SK-N-SH (cell line): ENCODE results near the gene TPGS1. TPM values are rescaled to one million over a fixed set of nuclear protein-coding genes. Genes with fewer than 3 reads are reported as not detected.

ENCODE experiments used
- CTCF ChIA-PET: fragments of 300-600, 350-600 bp; formaldehyde crosslinking; extraction: SDS; loops from one replicate; lab custom pipeline; 2021; lab: Yijun Ruan, JAX
- POLR2A ChIA-PET: fragments of 350-600 bp; sonication (Branson Sonifier 250); formaldehyde crosslinking; extraction: SDS; loops from one replicate; lab custom pipeline; 2020; ENCODE audit warnings: antibody characterized with exemption, inconsistent platforms; lab: Yijun Ruan, JAX
- DNase-seq: peaks from one replicate; pipeline ENCODE4 v3.0.0; 2012
- H2AFZ ChIP-seq: fragments of 200-600 bp; sonication (generic); 2 replicates; pipeline ENCODE4 v1.8.1; 2016; ENCODE audit warnings: antibody characterized with exemption, mild to moderate bottlenecking, low read depth
- H3F3A ChIP-seq: fragments of 200-600 bp; sonication (generic); replicated peaks from 2 replicates; pipeline ENCODE3; 2016; ENCODE audit warnings: antibody characterized with exemption, mild to moderate bottlenecking; ENCODE audit not compliant: insufficient read depth
- H3K27ac ChIP-seq, 2 experiments: fragments of 200-500 bp in 1 of 2; fragments of 200-600 bp in 1 of 2; sonication (Bioruptor generic) in 1 of 2; sonication (generic), shearing (Covaris generic) in 1 of 2; 2 replicates each; pipeline versions ENCODE4 v1.5.1 to v1.6.1; 2014 to 2016; ENCODE audit warnings: low read depth in 2 of 2, inconsistent platforms in 1 of 2, low read length in 1 of 2, mild to moderate bottlenecking in 1 of 2, mixed read lengths in 1 of 2
- H3K27me3 ChIP-seq: fragments of 200-600 bp; sonication (generic), shearing (Covaris generic); 2 replicates; pipeline ENCODE4 v1.6.1; 2016; ENCODE audit warnings: mixed run types; ENCODE audit not compliant: insufficient read depth
- H3K36me3 ChIP-seq, 2 experiments: fragments of 200-500 bp in 1 of 2; fragments of 200-600 bp in 1 of 2; sonication (Bioruptor generic) in 1 of 2; sonication (generic) in 1 of 2; replicated peaks in 1 of 2; 2 replicates each; pipeline versions ENCODE3 to v1.5.1; 2014 to 2016; ENCODE audit warnings: low read length in 1 of 2, mild to moderate bottlenecking in 1 of 2; ENCODE audit not compliant: insufficient read depth in 2 of 2, control insufficient read depth in 1 of 2
- H3K4me1 ChIP-seq, 2 experiments: fragments of 200-500 bp in 1 of 2; fragments of 200-600 bp in 1 of 2; sonication (Bioruptor generic) in 1 of 2; sonication (generic), shearing (Covaris generic) in 1 of 2; 2 replicates each; pipeline versions ENCODE4 v1.5.1 to v1.6.1; 2014 to 2016; ENCODE audit warnings: low read depth in 1 of 2, low read length in 1 of 2, mixed run types in 1 of 2; ENCODE audit not compliant: insufficient read depth in 2 of 2, control insufficient read depth in 1 of 2
- H3K4me2 ChIP-seq: fragments of 200-600 bp; sonication (generic), shearing (Covaris generic); 2 replicates; pipeline ENCODE4 v1.6.1; 2017; ENCODE audit warnings: mixed run types
- H3K4me3 ChIP-seq, 2 experiments: fragments of 200-500 bp in 1 of 2; fragments of 200-600 bp in 1 of 2; sonication (Bioruptor generic) in 1 of 2; sonication (generic), shearing (Covaris generic) in 1 of 2; 2 replicates each; pipeline versions ENCODE4 v1.5.1 to v1.8.1; 2014 to 2016; ENCODE audit warnings: low read depth in 2 of 2, inconsistent platforms in 1 of 2, low read length in 1 of 2, mild to moderate bottlenecking in 1 of 2, mixed read lengths in 1 of 2, moderate library complexity in 1 of 2
- H3K79me2 ChIP-seq: fragments of 200-600 bp; sonication (generic); 2 replicates; pipeline ENCODE4 v1.8.1; 2017; ENCODE audit warnings: mild to moderate bottlenecking; ENCODE audit not compliant: insufficient read depth
- H3K9ac ChIP-seq: fragments of 200-600 bp; sonication (generic); 2 replicates; pipeline ENCODE4 v1.6.1; 2017; ENCODE audit warnings: mixed run types
- H3K9me2 ChIP-seq: fragments of 200-600 bp; sonication (generic); 2 replicates; pipeline ENCODE4 v1.6.1; 2017; ENCODE audit warnings: mixed run types
- H3K9me3 ChIP-seq: fragments of 200-600 bp; sonication (generic); 2 replicates; pipeline ENCODE4 v1.6.1; 2017; ENCODE audit warnings: mixed run types, mild to moderate bottlenecking, moderate library complexity
- H4K20me1 ChIP-seq: fragments of 200-600 bp; sonication (generic); 2 replicates; pipeline ENCODE4 v1.6.1; 2017; ENCODE audit warnings: mild to moderate bottlenecking, mixed run types; ENCODE audit not compliant: insufficient read depth
- FOXJ3 ChIP-seq: sonication (generic); formaldehyde crosslinking; IDR thresholded peaks from 2 replicates; pipeline ENCODE4 v1.5.1; 2020; ENCODE audit warnings: mild to moderate bottlenecking, missing genetic modification reagents
- FOXM1 ChIP-seq: IDR thresholded peaks from 2 replicates; pipeline ENCODE4 v1.4.0; 2012; ENCODE audit warnings: low read depth, mild to moderate bottlenecking
- GATA2 ChIP-seq: sonication (generic); formaldehyde crosslinking; IDR thresholded peaks from 2 replicates; pipeline ENCODE4 v1.5.0; 2020; ENCODE audit warnings: mild to moderate bottlenecking, missing genetic modification reagents
- JUND ChIP-seq: IDR thresholded peaks from 2 replicates; pipeline ENCODE4 v1.4.0; 2012
- RCOR1 ChIP-seq: fragments of 150-350 bp; IDR thresholded peaks from 2 replicates; pipeline ENCODE4 v1.6.1; 2017; ENCODE audit warnings: antibody characterized with exemption, low read length
- WGBS: methylation state at CpG from one replicate; pipeline ENCODE4 v1.1.6; 2017; ENCODE audit warnings: low lambda C conversion rate; 5-methylcytosine and 5-hydroxymethylcytosine counted together
- polyA plus RNA-seq, 3 experiments: library from polyadenylated mRNA; depleted of rRNA; stranded (reverse); fragments of >200 nt; gene quantifications; 2 replicates each; pipeline ENCODE4 v1.2.3, GENCODE V29; 2012
- TF ChIP-seq, protein P1 (sequence below): IDR thresholded peaks from 2 replicates; pipeline ENCODE4 v1.4.0; 2012; ENCODE audit warnings: low read depth, borderline replicate concordance
- TF ChIP-seq, protein P2 (sequence below): IDR thresholded peaks from 2 replicates; pipeline ENCODE4 v1.6.1; 2012; ENCODE audit warnings: mild to moderate bottlenecking, low read depth, low read length, moderate library complexity
- TF ChIP-seq, protein P3 (sequence below): fragments of 150-350 bp; IDR thresholded peaks from 2 replicates; pipeline ENCODE4 v1.6.1; 2016; ENCODE audit warnings: mild to moderate bottlenecking, low read depth, low read length

TPGS1 gene
- polyA plus RNA-seq, 1 of the 3 experiments (the other 2 are of a cell fraction), result 31.0 TPM

- H3K4me1 ChIP-seq, result peaks cover 11 to 19% of the 10 kb centered on the region in 2 experiments; a peak in 2 of 4 replicates
- H4K20me1 ChIP-seq, result peaks cover 30% of the 10 kb centered on the region
- CTCF ChIA-PET, result interaction anchor here (0.6 to 6.2 kb wide), 9 partner anchors 8 to 202 kb away, joined by 3 to 56 read pairs (median 4); no protein-coding TSS in a partner anchor
- H3K4me3 ChIP-seq, result peak overlapping the region; percentile 73 to 75
- peak overlapping the region; percentile 86; the same call in 1 of the 2 replicates for H3K9ac ChIP-seq
- peak overlapping the region; percentile 63; the same call in 1 of the 2 replicates for H2AFZ ChIP-seq
- TF ChIP-seq, protein P1, sequence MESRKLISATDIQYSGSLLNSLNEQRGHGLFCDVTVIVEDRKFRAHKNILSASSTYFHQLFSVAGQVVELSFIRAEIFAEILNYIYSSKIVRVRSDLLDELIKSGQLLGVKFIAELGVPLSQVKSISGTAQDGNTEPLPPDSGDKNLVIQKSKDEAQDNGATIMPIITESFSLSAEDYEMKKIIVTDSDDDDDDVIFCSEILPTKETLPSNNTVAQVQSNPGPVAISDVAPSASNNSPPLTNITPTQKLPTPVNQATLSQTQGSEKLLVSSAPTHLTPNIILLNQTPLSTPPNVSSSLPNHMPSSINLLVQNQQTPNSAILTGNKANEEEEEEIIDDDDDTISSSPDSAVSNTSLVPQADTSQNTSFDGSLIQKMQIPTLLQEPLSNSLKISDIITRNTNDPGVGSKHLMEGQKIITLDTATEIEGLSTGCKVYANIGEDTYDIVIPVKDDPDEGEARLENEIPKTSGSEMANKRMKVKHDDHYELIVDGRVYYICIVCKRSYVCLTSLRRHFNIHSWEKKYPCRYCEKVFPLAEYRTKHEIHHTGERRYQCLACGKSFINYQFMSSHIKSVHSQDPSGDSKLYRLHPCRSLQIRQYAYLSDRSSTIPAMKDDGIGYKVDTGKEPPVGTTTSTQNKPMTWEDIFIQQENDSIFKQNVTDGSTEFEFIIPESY, result no peak
- TF ChIP-seq FOXM1 (no peak), FOXJ3 (CRISPR knock-in tag) (no peak), GATA2 (CRISPR knock-in tag) (no peak), RCOR1 (no peak), JUND (no peak)
- TF ChIP-seq, protein P2, sequence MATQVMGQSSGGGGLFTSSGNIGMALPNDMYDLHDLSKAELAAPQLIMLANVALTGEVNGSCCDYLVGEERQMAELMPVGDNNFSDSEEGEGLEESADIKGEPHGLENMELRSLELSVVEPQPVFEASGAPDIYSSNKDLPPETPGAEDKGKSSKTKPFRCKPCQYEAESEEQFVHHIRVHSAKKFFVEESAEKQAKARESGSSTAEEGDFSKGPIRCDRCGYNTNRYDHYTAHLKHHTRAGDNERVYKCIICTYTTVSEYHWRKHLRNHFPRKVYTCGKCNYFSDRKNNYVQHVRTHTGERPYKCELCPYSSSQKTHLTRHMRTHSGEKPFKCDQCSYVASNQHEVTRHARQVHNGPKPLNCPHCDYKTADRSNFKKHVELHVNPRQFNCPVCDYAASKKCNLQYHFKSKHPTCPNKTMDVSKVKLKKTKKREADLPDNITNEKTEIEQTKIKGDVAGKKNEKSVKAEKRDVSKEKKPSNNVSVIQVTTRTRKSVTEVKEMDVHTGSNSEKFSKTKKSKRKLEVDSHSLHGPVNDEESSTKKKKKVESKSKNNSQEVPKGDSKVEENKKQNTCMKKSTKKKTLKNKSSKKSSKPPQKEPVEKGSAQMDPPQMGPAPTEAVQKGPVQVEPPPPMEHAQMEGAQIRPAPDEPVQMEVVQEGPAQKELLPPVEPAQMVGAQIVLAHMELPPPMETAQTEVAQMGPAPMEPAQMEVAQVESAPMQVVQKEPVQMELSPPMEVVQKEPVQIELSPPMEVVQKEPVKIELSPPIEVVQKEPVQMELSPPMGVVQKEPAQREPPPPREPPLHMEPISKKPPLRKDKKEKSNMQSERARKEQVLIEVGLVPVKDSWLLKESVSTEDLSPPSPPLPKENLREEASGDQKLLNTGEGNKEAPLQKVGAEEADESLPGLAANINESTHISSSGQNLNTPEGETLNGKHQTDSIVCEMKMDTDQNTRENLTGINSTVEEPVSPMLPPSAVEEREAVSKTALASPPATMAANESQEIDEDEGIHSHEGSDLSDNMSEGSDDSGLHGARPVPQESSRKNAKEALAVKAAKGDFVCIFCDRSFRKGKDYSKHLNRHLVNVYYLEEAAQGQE, result no peak
- TF ChIP-seq, protein P3, sequence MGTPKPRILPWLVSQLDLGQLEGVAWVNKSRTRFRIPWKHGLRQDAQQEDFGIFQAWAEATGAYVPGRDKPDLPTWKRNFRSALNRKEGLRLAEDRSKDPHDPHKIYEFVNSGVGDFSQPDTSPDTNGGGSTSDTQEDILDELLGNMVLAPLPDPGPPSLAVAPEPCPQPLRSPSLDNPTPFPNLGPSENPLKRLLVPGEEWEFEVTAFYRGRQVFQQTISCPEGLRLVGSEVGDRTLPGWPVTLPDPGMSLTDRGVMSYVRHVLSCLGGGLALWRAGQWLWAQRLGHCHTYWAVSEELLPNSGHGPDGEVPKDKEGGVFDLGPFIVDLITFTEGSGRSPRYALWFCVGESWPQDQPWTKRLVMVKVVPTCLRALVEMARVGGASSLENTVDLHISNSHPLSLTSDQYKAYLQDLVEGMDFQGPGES, result no peak
- no peaks in the 10 kb centered on the region for H3K9me2 ChIP-seq
- 61% methylated on average over 19 of the region's 38 CpGs for WGBS
- no peaks in the 10 kb centered on the region for H3K27me3 ChIP-seq
- H3K79me2 ChIP-seq, result peaks cover 32% of the 10 kb centered on the region
- peaks cover 0 to 4% of the 10 kb centered on the region in 2 experiments for H3K36me3 ChIP-seq
- H3K27ac ChIP-seq, result peak overlapping the region; percentile 80 to 95
- peak overlapping the region; percentile 85 for H3K4me2 ChIP-seq
- POLR2A ChIA-PET, result interaction anchor here (0.7 to 2.4 kb wide), 6 partner anchors 12 to 91 kb away, joined by 3 to 11 read pairs (median 5); no protein-coding TSS in a partner anchor
- no peaks in the 10 kb centered on the region for H3K9me3 ChIP-seq
- DNase-seq, result no peak
- H3F3A ChIP-seq, result no peaks in the 10 kb centered on the region
These were observed 23.1 kb downstream of the TPGS1 start for GRCh38 chr19:530134-531008.
